Neural progenitor cell (in vitro differentiated cells): Measurements from ENCODE around the gene GTPBP1. TPM values are rescaled to one million over a fixed set of nuclear protein-coding genes. Genes with fewer than 3 reads are reported as not detected.

ENCODE experiments used
- DNase-seq: peaks from one replicate; pipeline ENCODE4 v3.0.0-alpha.2; 2016; ENCODE audit warnings: low spot score
- H2AFZ ChIP-seq: fragments of 200-600 bp; sonication (generic); replicated peaks from 2 replicates; pipeline ENCODE4 v1.6.1; 2016; ENCODE audit warnings: antibody characterized with exemption
- H3F3A ChIP-seq: fragments of 200-600 bp; sonication (generic); 2 replicates; pipeline ENCODE4 v1.6.1; 2016; ENCODE audit warnings: antibody characterized with exemption, low read depth
- H3K27ac ChIP-seq: fragments of 200-600 bp; sonication (generic); 2 replicates; pipeline ENCODE4 v1.5.1; 2016; ENCODE audit warnings: mild to moderate bottlenecking
- H3K27me3 ChIP-seq: fragments of 200-600 bp; sonication (generic); 2 replicates; pipeline ENCODE4 v1.6.1; 2016; ENCODE audit warnings: mild to moderate bottlenecking, moderate library complexity
- H3K36me3 ChIP-seq: fragments of 200-600 bp; sonication (generic); 2 replicates; pipeline ENCODE4 v1.5.1; 2016
- H3K4me1 ChIP-seq: fragments of 200-600 bp; sonication (generic); 2 replicates; pipeline ENCODE4 v1.6.1; 2016; ENCODE audit warnings: mixed run types
- H3K4me2 ChIP-seq: fragments of 200-600 bp; sonication (generic); 2 replicates; pipeline ENCODE4 v1.6.1; 2016
- H3K4me3 ChIP-seq: fragments of 200-600 bp; sonication (generic); 2 replicates; pipeline ENCODE4 v1.5.1; 2016
- H3K79me2 ChIP-seq: fragments of 200-600 bp; sonication (generic); 2 replicates; pipeline ENCODE4 v1.6.1; 2016; ENCODE audit warnings: low read depth
- H3K9ac ChIP-seq: fragments of 200-600 bp; sonication (generic); 2 replicates; pipeline ENCODE4 v1.6.1; 2016
- H3K9me3 ChIP-seq: fragments of 200-600 bp; sonication (generic); 2 replicates; pipeline ENCODE4 v1.5.1; 2016; ENCODE audit warnings: low read depth
- H4K20me1 ChIP-seq: fragments of 200-600 bp; sonication (generic); 2 replicates; pipeline ENCODE4 v1.6.1; 2016; ENCODE audit warnings: low read depth
- H3K27ac Mint-ChIP-seq: 3 replicates; pipeline ENCODE4 v1.8.0; 2021; ENCODE audit warnings: mixed read lengths
- H3K27me3 Mint-ChIP-seq: 2 replicates; pipeline ENCODE4 v1.8.0; 2022; ENCODE audit warnings: low read depth, mild to moderate bottlenecking, inconsistent platforms, moderate library complexity, mixed read lengths; ENCODE audit not compliant: insufficient read depth
- H3K36me3 Mint-ChIP-seq: 3 replicates; pipeline ENCODE4 v1.8.0; 2021; ENCODE audit warnings: mixed read lengths
- H3K4me1 Mint-ChIP-seq: 3 replicates; pipeline ENCODE4 v1.8.0; 2021; ENCODE audit warnings: mixed read lengths
- H3K4me3 Mint-ChIP-seq: 3 replicates; pipeline ENCODE4 v1.8.0; 2021; ENCODE audit warnings: mild to moderate bottlenecking, moderate library complexity, mixed read lengths
- H3K9me3 Mint-ChIP-seq: 3 replicates; pipeline ENCODE4 v1.8.0; 2020; ENCODE audit warnings: mixed read lengths
- EZH2 ChIP-seq: fragments of 200-600 bp; sonication (generic); IDR thresholded peaks from 2 replicates; pipeline ENCODE4 v1.6.1; 2017; ENCODE audit warnings: antibody characterized with exemption, mild to moderate bottlenecking, moderate library complexity
- EZH2phosphoT487 ChIP-seq: fragments of 200-600 bp; sonication (generic); IDR thresholded peaks from 2 replicates; pipeline ENCODE4 v1.6.1; 2017; ENCODE audit warnings: antibody characterized with exemption
- total RNA-seq: library from RNA; depleted of rRNA; stranded (reverse); fragments of >200 nt; gene quantifications from 2 replicates; pipeline ENCODE4 v1.2.3, GENCODE V29; 2015; ENCODE audit warnings: low replicate concordance
- TF ChIP-seq, protein P1 (sequence below): fragments of 200-600 bp; sonication (generic); IDR thresholded peaks from 2 replicates; pipeline ENCODE4 v1.5.1; 2017; ENCODE audit warnings: antibody characterized with exemption, mild to moderate bottlenecking

The GTPBP1 gene
- total RNA-seq, 1 donor from 2014 or later = 40.8 TPM

DNA sequence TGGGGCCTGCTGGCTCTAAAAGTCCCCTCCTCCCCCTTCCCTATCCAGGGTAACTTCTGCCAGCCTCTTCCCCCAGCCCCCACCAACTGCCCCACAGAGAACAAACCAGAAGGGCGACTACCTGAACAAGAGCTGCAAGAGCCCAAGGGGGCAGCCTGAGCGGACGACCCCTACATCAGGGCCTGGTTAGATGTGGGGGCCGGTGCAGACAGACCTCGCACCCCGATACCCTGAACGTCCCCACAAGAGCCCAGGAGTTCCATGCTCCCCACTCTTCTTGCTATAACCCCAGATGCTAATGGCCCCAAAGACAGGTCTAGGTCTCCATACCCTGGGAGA lies 29.4 kb downstream of the GTPBP1 start:
- peaks cover 3% of the 10 kb centered on the region for H3F3A ChIP-seq
- TF ChIP-seq, protein P1, sequence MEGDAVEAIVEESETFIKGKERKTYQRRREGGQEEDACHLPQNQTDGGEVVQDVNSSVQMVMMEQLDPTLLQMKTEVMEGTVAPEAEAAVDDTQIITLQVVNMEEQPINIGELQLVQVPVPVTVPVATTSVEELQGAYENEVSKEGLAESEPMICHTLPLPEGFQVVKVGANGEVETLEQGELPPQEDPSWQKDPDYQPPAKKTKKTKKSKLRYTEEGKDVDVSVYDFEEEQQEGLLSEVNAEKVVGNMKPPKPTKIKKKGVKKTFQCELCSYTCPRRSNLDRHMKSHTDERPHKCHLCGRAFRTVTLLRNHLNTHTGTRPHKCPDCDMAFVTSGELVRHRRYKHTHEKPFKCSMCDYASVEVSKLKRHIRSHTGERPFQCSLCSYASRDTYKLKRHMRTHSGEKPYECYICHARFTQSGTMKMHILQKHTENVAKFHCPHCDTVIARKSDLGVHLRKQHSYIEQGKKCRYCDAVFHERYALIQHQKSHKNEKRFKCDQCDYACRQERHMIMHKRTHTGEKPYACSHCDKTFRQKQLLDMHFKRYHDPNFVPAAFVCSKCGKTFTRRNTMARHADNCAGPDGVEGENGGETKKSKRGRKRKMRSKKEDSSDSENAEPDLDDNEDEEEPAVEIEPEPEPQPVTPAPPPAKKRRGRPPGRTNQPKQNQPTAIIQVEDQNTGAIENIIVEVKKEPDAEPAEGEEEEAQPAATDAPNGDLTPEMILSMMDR = no peak
- TF ChIP-seq EZH2 (no peak), EZH2phosphoT487 (no peak)
- H3K27me3 ChIP-seq = no peaks in the 10 kb centered on the region
- H3K4me3 ChIP-seq = no peak overlapping the region
- H3K4me1 Mint-ChIP-seq = no peaks in the 10 kb centered on the region
- no peak overlapping the region for H3K4me3 Mint-ChIP-seq
- H3K9me3 Mint-ChIP-seq = no peaks in the 10 kb centered on the region
- no peak overlapping the region for H3K27ac Mint-ChIP-seq
- no peak overlapping the region for H2AFZ ChIP-seq
- no peaks in the 10 kb centered on the region for H3K36me3 ChIP-seq
- H3K9me3 ChIP-seq = no peaks in the 10 kb centered on the region
- no peak overlapping the region for H3K27ac ChIP-seq
- peaks cover 10% of the 10 kb centered on the region for H3K36me3 Mint-ChIP-seq
- no peak for DNase-seq
- no peak overlapping the region for H3K9ac ChIP-seq
- peaks cover 4% of the 10 kb centered on the region for H3K27me3 Mint-ChIP-seq
- no peaks in the 10 kb centered on the region for H3K79me2 ChIP-seq
- H3K4me2 ChIP-seq = no peak overlapping the region
- H4K20me1 ChIP-seq = peaks cover 10% of the 10 kb centered on the region
- H3K4me1 ChIP-seq = no peaks in the 10 kb centered on the region

DNA sequence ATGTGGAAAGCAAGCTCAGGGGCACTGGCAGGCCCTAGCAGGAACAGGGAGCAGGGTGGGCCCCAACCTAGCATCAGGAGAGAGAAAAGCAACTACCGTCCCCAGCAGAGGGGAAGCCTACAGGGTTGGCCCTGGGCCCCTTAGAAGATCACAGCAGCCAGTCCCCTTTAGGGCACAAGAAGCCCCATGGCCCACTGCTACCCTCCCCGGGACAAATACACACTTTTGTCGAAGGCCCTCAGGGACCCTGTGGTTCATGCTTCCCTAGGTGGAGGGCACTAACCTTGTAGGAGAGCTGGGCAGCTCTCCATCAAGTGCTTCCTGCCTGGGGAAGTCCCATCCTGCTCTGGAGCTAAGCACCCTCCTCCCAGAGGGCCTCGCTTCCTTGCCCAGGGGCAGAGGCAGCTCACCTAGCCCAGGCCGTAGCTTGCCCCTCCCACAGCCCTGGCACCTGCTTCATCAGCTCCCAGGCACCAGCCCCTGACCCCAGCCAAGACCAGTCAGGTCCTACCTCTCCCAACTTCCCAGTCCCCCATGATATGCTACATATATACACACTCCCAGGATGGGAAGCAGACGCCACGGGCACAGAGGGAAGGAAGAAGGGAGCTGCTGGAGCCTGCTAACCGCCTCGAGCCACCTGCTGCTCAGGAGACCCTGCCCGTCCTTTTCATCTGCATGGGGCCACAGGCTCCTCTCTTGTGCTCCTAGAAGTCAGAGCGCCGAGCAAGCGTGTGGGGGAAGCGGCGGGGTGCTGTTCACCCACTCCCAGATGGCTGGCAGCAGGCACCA lies 29.9 kb downstream of the GTPBP1 start:
- H2AFZ ChIP-seq = no peak overlapping the region
- no peak overlapping the region for H3K4me3 ChIP-seq
- no peaks in the 10 kb centered on the region for H3K79me2 ChIP-seq
- H3K27me3 Mint-ChIP-seq = peaks cover 4% of the 10 kb centered on the region
- no peaks in the 10 kb centered on the region for H3K9me3 Mint-ChIP-seq
- H3K4me3 Mint-ChIP-seq = no peak overlapping the region
- TF ChIP-seq, protein P1 = no peak
- TF ChIP-seq EZH2 (no peak), EZH2phosphoT487 (no peak)
- no peaks in the 10 kb centered on the region for H3K4me1 ChIP-seq
- H3F3A ChIP-seq = peaks cover 3% of the 10 kb centered on the region
- H3K9ac ChIP-seq = no peak overlapping the region
- no peaks in the 10 kb centered on the region for H3K9me3 ChIP-seq
- H3K27ac ChIP-seq = no peak overlapping the region
- peaks cover 10% of the 10 kb centered on the region for H3K36me3 Mint-ChIP-seq
- no peak overlapping the region for H3K4me2 ChIP-seq
- no peak for DNase-seq
- H3K36me3 ChIP-seq = no peaks in the 10 kb centered on the region
- H3K27me3 ChIP-seq = no peaks in the 10 kb centered on the region
- peaks cover 10% of the 10 kb centered on the region for H4K20me1 ChIP-seq
- peak overlapping the region; percentile 46 for H3K27ac Mint-ChIP-seq
- no peaks in the 10 kb centered on the region for H3K4me1 Mint-ChIP-seq

DNA sequence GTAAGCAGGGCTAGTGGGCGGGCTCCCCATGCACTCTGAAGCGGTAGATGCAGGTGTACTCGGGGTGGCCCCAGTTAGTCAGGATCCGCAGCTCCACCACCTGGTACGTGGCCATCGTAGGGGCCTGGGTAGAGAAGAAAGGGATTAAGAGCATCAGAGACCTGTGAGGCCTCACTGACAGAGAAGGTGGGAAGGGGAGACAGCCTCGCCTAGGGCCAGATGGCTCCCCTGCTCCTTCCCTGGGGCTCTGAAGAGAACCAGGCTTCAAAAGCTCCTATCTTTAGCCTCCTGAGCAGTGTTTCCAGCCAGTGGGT lies 30.5 kb downstream of the GTPBP1 start:
- Mint-ChIP-seq H3K27ac (peak overlapping the region; percentile 46), H3K4me1 (no peaks in the 10 kb centered on the region), H3K27me3 (peaks cover 4% of the 10 kb centered on the region), H3K4me3 (no peak overlapping the region), H3K36me3 (peaks cover 10% of the 10 kb centered on the region), H3K9me3 (no peaks in the 10 kb centered on the region)
- Histone ChIP-seq H3K4me3 (no peak overlapping the region), H2AFZ (no peak overlapping the region), H3K36me3 (no peaks in the 10 kb centered on the region), H3F3A (peaks cover 3% of the 10 kb centered on the region), H3K4me1 (no peaks in the 10 kb centered on the region), H3K9me3 (no peaks in the 10 kb centered on the region), H3K27ac (no peak overlapping the region), H3K79me2 (no peaks in the 10 kb centered on the region), H3K9ac (no peak overlapping the region), H3K27me3 (no peaks in the 10 kb centered on the region), H3K4me2 (no peak overlapping the region), H4K20me1 (peaks cover 10% of the 10 kb centered on the region)
- TF ChIP-seq EZH2 (no peak), EZH2phosphoT487 (no peak)
- no peak for DNase-seq

DNA sequence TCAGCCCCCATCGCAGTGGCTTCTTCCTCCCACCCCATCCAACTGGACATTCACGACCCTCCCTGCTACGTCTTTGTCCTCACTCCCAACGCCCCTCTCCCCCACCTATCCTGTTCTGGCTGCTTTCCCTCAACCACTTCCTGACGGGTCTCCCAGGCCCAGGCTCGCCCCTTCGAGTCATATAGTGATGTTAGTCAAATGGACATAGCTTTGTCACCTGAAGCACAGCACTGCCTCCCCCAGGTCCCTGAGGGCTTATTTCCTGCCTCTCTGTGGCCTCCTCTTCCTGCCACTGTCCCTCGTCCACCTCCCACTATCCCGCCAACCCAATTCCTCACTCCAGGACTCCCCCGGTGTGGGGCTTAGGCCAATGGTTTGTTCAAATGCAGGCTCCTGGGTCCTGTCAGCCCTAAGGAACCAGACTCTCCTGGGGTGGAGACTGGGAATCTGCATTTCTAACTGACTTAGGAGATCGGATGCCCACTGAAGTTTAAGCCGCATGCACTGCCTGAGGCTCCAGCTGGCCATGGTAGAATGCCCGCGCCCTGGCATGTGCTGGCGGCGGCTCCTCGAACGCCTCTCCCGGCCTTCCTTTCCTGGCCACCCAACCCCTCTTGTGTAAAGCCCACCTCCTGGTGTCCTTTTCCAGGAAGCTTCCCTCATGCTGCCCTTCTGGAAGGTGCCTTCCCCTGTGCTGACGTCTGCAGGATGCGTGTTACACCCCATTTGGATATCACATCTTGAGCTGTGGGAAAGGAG lies 31.7 kb downstream of the GTPBP1 start:
- Histone ChIP-seq H3K27ac (no peak overlapping the region), H3K9me3 (no peaks in the 10 kb centered on the region), H2AFZ (no peak overlapping the region), H3K4me3 (no peak overlapping the region), H3K27me3 (no peaks in the 10 kb centered on the region), H4K20me1 (peaks cover 10% of the 10 kb centered on the region), H3K4me2 (no peak overlapping the region), H3K4me1 (no peaks in the 10 kb centered on the region), H3K36me3 (no peaks in the 10 kb centered on the region), H3F3A (peaks cover 3% of the 10 kb centered on the region), H3K79me2 (no peaks in the 10 kb centered on the region), H3K9ac (no peak overlapping the region)
- TF ChIP-seq EZH2 (no peak), EZH2phosphoT487 (no peak)
- TF ChIP-seq, protein P1 = no peak
- peaks cover 4% of the 10 kb centered on the region for H3K27me3 Mint-ChIP-seq
- H3K4me1 Mint-ChIP-seq = no peaks in the 10 kb centered on the region
- H3K9me3 Mint-ChIP-seq = no peaks in the 10 kb centered on the region
- H3K36me3 Mint-ChIP-seq = peaks cover 15% of the 10 kb centered on the region
- DNase-seq = no peak
- H3K27ac Mint-ChIP-seq = peak overlapping the region; percentile 3
- H3K4me3 Mint-ChIP-seq = no peak overlapping the region
